Inferior parietal cortex (tissue), 1 donor: ENCODE results near the gene FOXJ3.
A peak's percentile ranks its signal among the peaks of the same experiment; 100 is the strongest.

ENCODE experiments used
- DNase-seq: peaks from one replicate; pipeline ENCODE4 v3.0.0-alpha.2; 2016; ENCODE audit errors: extremely low spot score

The FOXJ3 gene

GRCh38 chr1:42334240-42335049 lies 590 bp downstream of the FOXJ3 start:
- DNase-seq = peak; percentile 58

GRCh38 chr1:42333662-42334239 lies 1.3 kb downstream of the FOXJ3 start:
- no peak for DNase-seq

- DNase-seq = no peak
These were observed 2.2 kb downstream of the FOXJ3 start for GRCh38 chr1:42332877-42333276.

- DNase-seq = no peak
These were observed 4.8 kb downstream of the FOXJ3 start for GRCh38 chr1:42330215-42330614.

- no peak for DNase-seq
These were observed 6.0 kb downstream of the FOXJ3 start for GRCh38 chr1:42328916-42329496.

- no peak for DNase-seq
These were observed 6.9 kb downstream of the FOXJ3 start for GRCh38 chr1:42328047-42328625.

GRCh38 chr1:42325014-42325402 lies 10.0 kb downstream of the FOXJ3 start:
- no peak for DNase-seq

GRCh38 chr1:42324398-42325013 lies 10.5 kb downstream of the FOXJ3 start:
- no peak for DNase-seq

- no peak for DNase-seq
These were observed 11.5 kb downstream of the FOXJ3 start for GRCh38 chr1:42323551-42323950.

- peak; percentile 32 for DNase-seq
These were observed 12.5 kb downstream of the FOXJ3 start for GRCh38 chr1:42322577-42322976.

- DNase-seq = no peak
These were observed 13.3 kb downstream of the FOXJ3 start for GRCh38 chr1:42321731-42322130.

GRCh38 chr1:42320708-42321107 lies 14.3 kb downstream of the FOXJ3 start:
- DNase-seq = no peak

- DNase-seq = no peak
These were observed 15.1 kb downstream of the FOXJ3 start for GRCh38 chr1:42319871-42320484.

- peak; percentile 31 for DNase-seq
These were observed 15.7 kb downstream of the FOXJ3 start for GRCh38 chr1:42319128-42319851.

GRCh38 chr1:42318601-42319000 lies 16.4 kb downstream of the FOXJ3 start:
- no peak for DNase-seq

- no peak for DNase-seq
These were observed 17.7 kb downstream of the FOXJ3 start for GRCh38 chr1:42317308-42317707.

- DNase-seq = no peak
These were observed 18.7 kb downstream of the FOXJ3 start for GRCh38 chr1:42316292-42316691.

GRCh38 chr1:42315500-42315899 lies 19.5 kb downstream of the FOXJ3 start:
- no peak for DNase-seq

- DNase-seq = no peak
These were observed 21.1 kb downstream of the FOXJ3 start for GRCh38 chr1:42313970-42314369.

- no peak for DNase-seq
These were observed 22.3 kb downstream of the FOXJ3 start for GRCh38 chr1:42312576-42313212.

- DNase-seq = no peak
These were observed 23.1 kb downstream of the FOXJ3 start for GRCh38 chr1:42311897-42312296.
